ENCODE measurements around the gene TMTC2.

The TMTC2 gene

DNA sequence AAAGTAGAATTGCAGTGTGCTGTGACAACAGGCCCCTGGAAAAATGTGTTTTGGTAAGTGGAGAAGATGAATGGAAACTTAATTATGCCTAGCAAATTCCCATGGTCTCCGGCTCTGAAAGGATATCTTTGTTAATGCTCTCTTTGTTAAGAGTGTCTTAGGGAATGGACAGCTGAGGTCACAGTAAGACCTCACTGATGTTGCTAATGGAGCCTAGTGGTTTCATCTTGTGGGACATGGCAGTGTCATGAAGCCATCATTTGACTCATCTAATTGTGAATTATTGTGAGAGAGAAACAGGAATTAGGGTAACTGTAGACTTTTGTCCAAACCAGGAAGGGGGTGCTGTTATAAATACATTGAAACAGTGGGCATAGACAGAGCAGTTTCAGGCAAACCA lies 330.3 kb downstream of the TMTC2 start:
- no peak for DNase-seq (ENCODE audit: low read depth)

DNA sequence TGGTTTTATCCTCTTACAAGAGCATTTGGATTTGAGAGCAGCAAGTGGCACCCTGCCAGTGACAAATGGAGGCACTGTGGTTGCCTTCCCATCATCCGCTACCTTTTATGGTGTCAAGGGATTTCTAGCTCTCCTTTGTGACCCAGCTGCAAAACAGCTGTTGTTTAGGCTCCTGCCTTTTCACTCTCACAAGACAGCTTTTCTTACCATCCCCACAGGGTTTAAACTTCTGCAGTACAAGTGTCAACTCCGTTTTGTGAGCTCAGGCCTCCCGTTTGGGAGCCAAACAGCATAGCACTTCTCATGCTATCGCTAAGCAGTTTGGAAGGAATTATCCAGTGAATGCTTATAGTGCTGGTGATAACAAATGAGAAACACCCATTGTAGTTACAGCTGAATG lies 331.4 kb downstream of the TMTC2 start:
- DNase-seq (ENCODE audit: low read depth): no peak

DNA sequence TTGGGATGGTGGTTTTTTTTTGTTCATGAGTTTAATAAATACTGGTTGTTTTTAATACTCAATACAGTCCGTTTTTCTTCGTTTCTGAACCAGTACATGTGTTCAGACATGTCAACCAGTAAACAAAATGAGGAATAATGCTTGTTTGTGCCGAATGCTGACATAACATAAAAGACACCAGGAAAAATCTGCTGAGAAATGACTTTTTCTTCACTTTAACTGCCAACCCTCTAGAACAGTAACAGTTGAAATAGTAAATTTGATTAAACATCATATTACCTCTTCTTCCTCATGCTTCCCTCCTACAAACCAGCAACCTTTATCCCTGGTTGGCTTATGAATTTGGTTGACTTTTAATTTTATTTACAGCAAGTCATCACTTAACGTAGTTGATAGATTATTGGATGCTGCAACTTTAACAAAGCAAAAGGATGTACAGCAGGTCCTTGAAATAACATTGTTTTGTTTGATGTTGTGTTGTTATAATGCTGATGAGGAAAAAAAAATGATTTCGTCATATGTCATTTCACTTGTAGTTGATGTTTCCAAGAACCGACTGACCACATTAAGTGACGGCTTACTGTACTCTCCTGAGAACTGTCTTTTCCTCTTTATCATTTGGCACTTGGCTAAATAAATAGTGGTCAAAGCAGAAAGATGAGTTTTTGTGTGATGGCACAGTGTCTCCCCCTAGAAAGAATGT lies 340.5 kb downstream of the TMTC2 start:
- no peak for DNase-seq (ENCODE audit: low read depth)

GRCh38 chr12:83031196-83031595 lies 344.5 kb downstream of the TMTC2 start:
- no peak for DNase-seq (ENCODE audit: low read depth)

DNA sequence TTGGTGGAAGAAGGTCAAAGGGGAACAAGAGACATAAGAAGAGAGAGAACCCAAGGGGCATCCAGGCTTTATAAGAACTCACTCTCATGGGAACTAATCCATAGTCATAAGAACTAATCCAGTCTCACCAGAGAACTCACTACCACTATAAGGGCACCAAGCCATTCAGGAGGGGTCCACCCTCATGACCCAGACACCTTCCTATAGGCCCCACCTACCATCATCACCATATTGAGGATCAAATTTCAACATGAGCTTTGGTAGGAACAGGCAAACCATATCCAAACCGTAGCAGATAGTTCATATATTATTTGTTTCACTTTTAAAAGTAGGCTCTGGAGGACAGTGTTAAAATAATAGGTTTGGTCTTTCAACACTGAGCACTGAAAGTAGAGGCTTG lies 350.1 kb downstream of the TMTC2 start:
- no peak for DNase-seq (ENCODE audit: low read depth)

DNA sequence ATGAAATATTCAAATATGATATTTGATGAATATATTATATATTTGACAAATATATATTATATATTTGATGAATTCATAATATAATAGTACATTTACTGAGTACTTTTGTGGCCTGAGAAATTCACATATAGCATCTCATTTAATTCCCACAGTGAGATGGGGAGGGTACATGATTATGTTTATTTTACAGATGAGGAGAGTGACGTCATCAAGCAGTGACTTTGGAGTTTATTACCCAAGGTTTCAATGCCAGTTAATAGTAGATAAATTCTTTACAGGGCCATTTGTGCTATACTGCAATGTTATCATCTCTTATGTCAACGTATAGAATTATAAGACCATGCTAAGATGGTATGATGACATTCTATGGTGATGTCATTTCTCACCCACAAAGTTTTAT lies 352.7 kb downstream of the TMTC2 start:
- DNase-seq (ENCODE audit: low read depth): no peak

DNA sequence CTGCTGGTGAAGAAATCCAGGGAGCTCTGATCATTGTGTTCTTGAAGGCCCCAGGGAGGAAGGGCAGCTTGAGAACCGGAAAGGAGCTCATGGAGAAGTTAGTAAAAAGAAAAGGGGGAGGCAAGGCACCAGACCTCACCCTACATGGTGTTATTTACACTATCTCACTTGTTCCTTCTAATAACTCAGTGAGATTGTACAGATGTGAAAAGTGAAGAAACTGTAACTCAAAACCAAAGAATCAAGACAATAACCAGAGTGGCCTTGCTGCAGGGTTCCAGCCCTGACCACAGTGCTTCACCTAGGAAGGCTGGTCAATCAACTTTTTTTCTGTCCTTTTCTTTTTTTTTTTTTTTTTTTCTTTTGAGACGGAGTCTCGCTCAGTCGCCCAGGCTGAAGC lies 353.6 kb downstream of the TMTC2 start:
- DNase-seq (ENCODE audit: low read depth): no peak

DNA sequence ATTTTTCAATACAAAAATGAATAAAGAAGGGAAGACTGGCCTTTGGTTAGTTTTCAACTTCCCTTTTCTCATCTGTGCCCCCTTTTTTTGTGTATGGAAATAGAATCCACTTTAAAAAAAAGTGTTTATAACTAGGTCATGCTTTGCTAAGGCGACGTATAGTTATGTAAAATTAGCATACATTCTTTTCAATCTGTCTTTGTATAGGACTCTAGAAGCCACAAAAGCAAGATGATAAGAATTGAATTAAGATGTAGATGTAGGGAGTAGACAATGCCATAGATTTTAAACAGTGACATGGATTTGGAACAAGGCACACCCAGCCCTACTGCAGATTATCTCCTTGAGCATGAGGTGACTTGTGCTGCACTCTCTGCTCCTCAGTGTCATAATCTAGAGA lies 354.3 kb downstream of the TMTC2 start:
- no peak for DNase-seq (ENCODE audit: low read depth)

DNA sequence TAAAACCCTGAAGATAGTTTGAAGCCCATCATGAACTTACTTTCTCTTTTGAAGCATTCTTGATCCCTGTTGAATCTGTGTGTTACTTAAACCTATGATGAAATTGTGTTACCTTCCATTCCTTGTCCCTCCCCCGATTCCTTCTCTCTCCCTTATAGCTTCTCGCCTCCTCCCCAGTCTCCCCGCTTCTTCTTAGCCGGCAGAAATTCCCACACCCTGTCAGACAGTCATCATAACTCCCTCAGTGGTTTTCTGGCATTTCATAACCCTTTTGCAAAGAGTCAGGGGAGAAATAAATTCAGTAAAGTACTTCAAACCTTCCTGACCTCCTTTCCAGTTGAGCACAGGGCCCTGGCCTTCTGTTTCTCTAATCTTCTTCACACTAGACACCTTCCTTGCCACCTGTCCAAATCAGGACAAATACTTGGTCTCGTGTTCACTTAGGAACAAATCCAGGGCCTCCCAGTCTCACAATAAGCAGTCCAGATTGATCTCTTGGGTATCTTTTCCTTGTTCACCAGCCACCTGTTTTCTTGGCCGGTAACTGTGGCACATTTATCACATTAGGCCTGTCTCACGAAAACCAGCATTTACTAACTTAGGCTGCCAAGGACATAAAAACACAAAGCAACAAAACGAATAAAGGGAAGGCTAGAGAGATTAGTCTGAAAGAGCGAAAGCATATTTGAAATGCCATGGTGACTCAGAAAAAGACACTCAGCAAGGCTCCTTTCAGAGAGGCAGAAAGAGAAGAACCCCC lies 355.9 kb downstream of the TMTC2 start:
- DNase-seq (ENCODE audit: low read depth): no peak

DNA sequence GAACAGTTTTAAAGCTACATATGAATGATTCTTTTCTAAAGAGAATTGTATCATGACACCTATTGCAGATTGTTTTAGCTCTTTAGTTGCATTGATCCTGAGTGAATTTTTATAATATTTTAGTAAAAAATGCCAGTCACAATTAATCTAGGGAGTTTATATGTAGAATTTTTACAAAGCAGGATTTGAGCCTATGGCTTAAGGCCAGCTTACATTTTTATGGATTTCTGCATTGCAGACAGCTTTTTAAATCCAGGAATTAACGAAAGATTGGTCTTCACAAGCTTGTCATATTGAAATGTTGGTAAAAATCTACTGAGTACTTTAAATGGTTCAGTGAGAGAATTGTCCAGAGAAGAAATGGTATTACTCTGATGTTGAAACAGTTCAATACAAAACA lies 358.0 kb downstream of the TMTC2 start:
- no peak for DNase-seq (ENCODE audit: low read depth)

- no peak for DNase-seq (ENCODE audit: low read depth)
Measured at GRCh38 chr12:83046019-83046418, 359.3 kb downstream of the TMTC2 start.

DNA sequence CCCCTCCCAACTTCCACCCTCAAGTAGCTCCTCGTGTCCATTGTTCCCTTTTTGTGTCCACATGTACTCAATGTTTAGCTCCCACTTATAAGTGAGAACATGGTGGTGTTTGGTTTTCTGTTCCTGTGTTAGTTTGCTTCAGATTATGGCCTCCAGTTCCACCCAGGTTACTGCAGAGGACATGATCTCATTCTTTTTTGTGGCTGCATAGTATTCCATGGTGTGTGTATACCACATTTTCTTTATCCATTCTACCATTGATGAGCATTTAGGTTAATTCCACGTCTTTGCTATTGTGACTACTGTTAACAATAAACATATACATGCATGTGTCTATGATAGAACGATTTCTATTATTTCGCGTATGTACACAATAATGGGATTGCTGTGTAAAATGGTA lies 362.6 kb downstream of the TMTC2 start:
- DNase-seq (ENCODE audit: low read depth): no peak

DNA sequence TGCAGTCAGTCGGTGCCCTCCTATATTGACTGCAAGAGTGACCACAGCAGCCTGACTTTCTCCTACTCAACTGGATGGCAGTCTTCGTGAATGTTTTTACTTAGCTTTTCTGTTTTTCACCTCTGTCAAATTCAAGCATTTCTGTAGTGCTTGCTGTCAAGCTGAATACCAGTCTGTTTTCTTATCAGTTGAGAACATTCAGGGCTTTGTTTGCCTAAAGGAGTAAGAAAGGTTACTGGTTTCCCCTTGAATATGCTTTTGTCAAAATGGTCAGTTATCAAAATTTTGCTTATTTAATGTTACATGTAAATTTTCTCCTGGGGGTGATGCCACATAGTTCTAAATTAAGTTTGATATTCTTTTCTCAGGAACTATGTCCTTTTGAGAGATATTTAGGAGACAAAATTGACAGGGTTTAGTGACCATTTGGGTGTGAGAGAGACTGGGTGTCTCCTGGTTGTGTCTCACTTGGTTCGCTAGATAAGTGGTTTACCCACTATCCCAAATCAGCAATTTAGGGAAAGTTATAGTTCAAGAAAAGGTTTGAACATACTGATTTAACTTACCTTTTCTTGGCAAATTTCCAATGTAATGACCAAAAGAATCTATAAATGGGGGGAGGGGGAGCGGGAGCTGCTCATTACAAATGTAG lies 366.3 kb downstream of the TMTC2 start:
- no peak for DNase-seq (ENCODE audit: low read depth)

- DNase-seq (ENCODE audit: low read depth): no peak
Measured at GRCh38 chr12:83057436-83057835, 370.7 kb downstream of the TMTC2 start.

GRCh38 chr12:83059107-83059506 lies 372.4 kb downstream of the TMTC2 start:
- DNase-seq (ENCODE audit: low read depth): no peak

- no peak for DNase-seq (ENCODE audit: low read depth)
Measured at GRCh38 chr12:83065562-83065961, 378.9 kb downstream of the TMTC2 start.

DNA sequence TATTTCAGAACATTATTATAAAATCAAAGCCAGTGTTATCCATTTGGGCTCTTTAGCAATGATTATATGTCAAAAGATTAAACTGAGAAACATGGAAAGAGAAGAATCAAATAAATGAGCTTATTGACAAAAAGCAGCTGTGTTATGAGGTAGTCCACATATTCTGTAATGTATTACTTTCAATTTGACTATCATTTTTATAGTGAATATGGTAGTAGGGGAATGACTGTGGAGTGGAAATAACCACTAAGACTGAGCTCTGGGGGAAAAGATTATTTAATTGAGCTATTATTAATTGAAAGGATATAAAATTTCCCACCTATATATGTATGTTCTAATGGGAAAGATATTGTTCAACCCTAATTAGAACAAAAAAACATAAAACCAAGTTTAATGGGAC lies 381.3 kb downstream of the TMTC2 start:
- DNase-seq (ENCODE audit: low read depth): no peak

- no peak for DNase-seq (ENCODE audit: low read depth)
Measured at GRCh38 chr12:83074358-83074894, 387.7 kb downstream of the TMTC2 start.

- DNase-seq (ENCODE audit: low read depth): no peak
Measured at GRCh38 chr12:83075471-83075870, 388.8 kb downstream of the TMTC2 start.

DNA sequence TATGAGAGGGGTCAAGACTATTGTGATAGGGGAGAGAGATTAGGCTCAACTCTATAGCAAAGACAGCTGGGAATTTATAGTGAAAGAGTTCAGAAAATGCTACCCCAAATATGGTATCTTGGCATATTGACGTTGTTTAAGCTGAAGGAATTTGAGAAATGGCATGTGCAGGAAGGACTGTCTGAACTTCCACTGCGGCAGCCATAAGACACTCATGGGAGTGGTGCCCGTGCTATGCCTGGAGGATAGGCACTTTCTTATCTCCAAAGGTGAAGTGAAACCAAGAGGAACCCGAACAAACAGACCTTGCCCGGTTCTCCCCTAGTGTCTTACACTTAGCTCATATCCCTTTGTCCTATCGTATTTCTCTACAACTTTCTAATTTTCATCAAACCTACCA lies 390.3 kb downstream of the TMTC2 start:
- no peak for DNase-seq (ENCODE audit: low read depth)

DNA sequence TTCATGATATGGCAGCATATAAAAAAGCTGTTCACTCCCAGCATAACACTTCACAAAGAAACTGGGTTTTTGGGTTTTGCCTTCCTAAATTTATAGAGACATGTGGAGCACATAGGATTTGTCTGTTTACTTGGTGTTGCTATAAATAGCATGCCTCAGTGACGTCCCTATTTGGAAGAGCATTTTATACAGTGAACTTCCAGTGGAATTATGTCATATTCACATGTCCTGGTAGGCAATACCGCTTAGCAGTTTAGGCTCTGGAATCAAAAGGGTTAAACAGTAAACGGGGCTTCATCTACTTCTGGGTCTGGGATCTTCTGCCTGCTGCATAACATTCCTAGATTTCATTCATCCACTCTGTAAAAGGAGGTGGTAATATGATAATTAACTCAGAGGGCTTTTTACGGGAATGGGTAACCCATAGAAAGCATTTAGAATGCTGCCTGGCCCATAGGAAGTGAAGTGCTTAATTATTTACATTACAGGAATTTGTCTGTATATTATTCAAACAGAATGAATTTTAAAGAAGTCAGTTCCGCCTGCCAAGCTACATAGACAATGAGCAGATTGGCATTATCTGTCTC lies 396.1 kb downstream of the TMTC2 start:
- DNase-seq (ENCODE audit: low read depth): no peak

GRCh38 chr12:83083616-83084015 lies 396.9 kb downstream of the TMTC2 start:
- no peak for DNase-seq (ENCODE audit: low read depth)

All from stimulated activated CD8-positive, alpha-beta memory T cell treated with anti-CD3 and anti-CD28 coated beads, Interleukin-12 subunit alpha, Interleukin-12 subunit beta, amount 100 ng/mL, for 1 hour (primary cell).